Endothelial cell of umbilical vein (primary cell): Measurements from ENCODE around the gene CIAO3. TPM values are rescaled to one million over a fixed set of nuclear protein-coding genes. Genes with fewer than 3 reads are reported as not detected.

Experiments used
- BruUV-seq: library from RNA; stranded (reverse); fragments of 400-500 nt; replicated peaks from 2 replicates; lab custom pipeline; 2021; lab: Mats Ljungman, UMichigan
- CTCF ChIA-PET: fragments of 300-600, 350-600 bp; sonication (Branson Sonifier 250); formaldehyde crosslinking; loops from one replicate; lab custom pipeline; 2021; ENCODE audit warnings: antibody characterized with exemption, inconsistent platforms; lab: Charles Lee
- POLR2A ChIA-PET: fragments of 300-600, 350-600 bp; sonication (Branson Sonifier 250); formaldehyde crosslinking; loops from one replicate; lab custom pipeline; 2021; ENCODE audit warnings: antibody characterized with exemption, inconsistent platforms; lab: Charles Lee
- DNase-seq: peaks from one replicate; pipeline ENCODE4 v3.0.0-alpha.2; 2011; ENCODE audit warnings: low read depth, low spot score
- FAIRE-seq: peaks from 2 replicates; lab custom pipeline; 2011; peaks lifted over from hg19 to GRCh38; lab: Jason Lieb, UNC
- H2AFZ ChIP-seq: 2 replicates; pipeline ENCODE4 v1.6.0; 2012; ENCODE audit warnings: low read depth, low read length, control low read depth, inconsistent platforms
- H3K27ac ChIP-seq: 2 replicates; pipeline ENCODE4 v1.5.1; 2011; ENCODE audit warnings: low read depth, mild to moderate bottlenecking, control low read depth, low read length, moderate library complexity; ENCODE audit not compliant: insufficient read depth
- H3K27me3 ChIP-seq, 2 experiments: 2 replicates each; pipeline versions ENCODE4 v1.6.0 to v1.6.1; 2011; ENCODE audit warnings: low read length in 2 of 2, mixed read lengths in 1 of 2; ENCODE audit not compliant: control insufficient read depth in 2 of 2, insufficient read depth in 2 of 2
- H3K36me3 ChIP-seq, 2 experiments: 2 replicates in 1 of 2; 3 replicates in 1 of 2; pipeline ENCODE4 v1.5.1; 2011; ENCODE audit warnings: low read length in 2 of 2, mild to moderate bottlenecking in 1 of 2, moderate library complexity in 1 of 2; ENCODE audit not compliant: control insufficient read depth in 2 of 2, insufficient read depth in 2 of 2; ENCODE audit errors: extremely low read depth in 1 of 2
- H3K4me1 ChIP-seq: 3 replicates; pipeline ENCODE4 v1.5.1; 2011; ENCODE audit warnings: mild to moderate bottlenecking, low read length; ENCODE audit not compliant: control insufficient read depth, insufficient read depth; ENCODE audit errors: extremely low read depth
- H3K4me2 ChIP-seq: 2 replicates; pipeline ENCODE4 v1.6.1; 2011; ENCODE audit warnings: low read length, control low read depth, mixed read lengths; ENCODE audit not compliant: insufficient read depth
- H3K4me3 ChIP-seq, 3 experiments: fragments of 200-600 bp in 1 of 3; sonication (generic), shearing (Covaris generic) in 1 of 3; replicated peaks in 1 of 3; 2 replicates each; pipeline ENCODE4 v1.5.1; 2011 to 2016; ENCODE audit warnings: control low read depth in 3 of 3, low read length in 3 of 3, mild to moderate bottlenecking in 2 of 3, inconsistent platforms in 1 of 3, low read depth in 1 of 3, moderate library complexity in 1 of 3; ENCODE audit not compliant: insufficient read depth in 1 of 3
- H3K79me2 ChIP-seq: 2 replicates; pipeline ENCODE4 v1.6.0; 2012; ENCODE audit warnings: low read length, inconsistent platforms; ENCODE audit not compliant: control insufficient read depth, insufficient read depth
- H3K9ac ChIP-seq: replicated peaks from 2 replicates; pipeline ENCODE3; 2011; ENCODE audit warnings: low read length, control low read depth; ENCODE audit not compliant: insufficient read depth; ENCODE audit errors: extremely low read depth
- H3K9me1 ChIP-seq: replicated peaks from 3 replicates; pipeline ENCODE4 v1.6.0; 2011; ENCODE audit warnings: mild to moderate bottlenecking, low read length; ENCODE audit not compliant: control insufficient read depth, insufficient read depth; ENCODE audit errors: extremely low read depth
- H3K9me3 ChIP-seq: replicated peaks from 2 replicates; pipeline ENCODE4 v1.5.1; 2012; ENCODE audit warnings: low read length, inconsistent platforms; ENCODE audit not compliant: control insufficient read depth, insufficient read depth
- H4K20me1 ChIP-seq: replicated peaks from 2 replicates; pipeline ENCODE3; 2011; ENCODE audit warnings: mild to moderate bottlenecking, low read length; ENCODE audit not compliant: control insufficient read depth, insufficient read depth; ENCODE audit errors: extremely low read depth
- CTCF ChIP-seq, 2 donors: IDR thresholded peaks; 1 replicate in 1 of 2; 2 replicates in 1 of 2; pipeline ENCODE4 v1.5.1; 2011; ENCODE audit warnings: low read length in 2 of 2, mild to moderate bottlenecking in 2 of 2, moderate library complexity in 2 of 2, control low read depth in 1 of 2, inconsistent platforms in 1 of 2, low read depth in 1 of 2; ENCODE audit not compliant: insufficient read depth in 1 of 2; ENCODE audit errors: extremely low read depth in 1 of 2
- EZH2 ChIP-seq: IDR thresholded peaks from 2 replicates; pipeline ENCODE4 v1.6.1; 2012; ENCODE audit warnings: borderline replicate concordance, low read depth, mild to moderate bottlenecking, moderate library complexity, low read length, inconsistent platforms; ENCODE audit not compliant: severe bottlenecking
- FOS ChIP-seq: IDR thresholded peaks from 2 replicates; pipeline ENCODE4 v1.6.1; 2011; ENCODE audit warnings: mild to moderate bottlenecking, low read length, moderate library complexity, borderline replicate concordance; ENCODE audit not compliant: insufficient read depth
- GATA2 ChIP-seq: IDR thresholded peaks from 2 replicates; pipeline ENCODE4 v1.7.0; 2011; ENCODE audit warnings: low read depth, mild to moderate bottlenecking, moderate library complexity, mixed read lengths, low read length; ENCODE audit not compliant: insufficient read length, insufficient read depth
- JUN ChIP-seq: IDR thresholded peaks from 2 replicates; pipeline ENCODE4 v1.6.1; 2011; ENCODE audit warnings: borderline replicate concordance, low read depth; ENCODE audit not compliant: insufficient read length, insufficient read depth
- MAX ChIP-seq: IDR thresholded peaks from 2 replicates; pipeline ENCODE4 v1.6.1; 2011; ENCODE audit not compliant: insufficient read depth, insufficient read length
- MYC ChIP-seq: IDR thresholded peaks from one replicate; pipeline ENCODE4 v1.6.1; 2011; ENCODE audit warnings: mild to moderate bottlenecking, low read depth, low read length
- POLR2A ChIP-seq: IDR thresholded peaks from 2 replicates; pipeline ENCODE4 v1.6.1; 2012; ENCODE audit warnings: low read depth, mild to moderate bottlenecking, control low read depth, low read length
- POLR2AphosphoS5 ChIP-seq: IDR thresholded peaks from 2 replicates; pipeline ENCODE4 v1.6.1; 2012; ENCODE audit warnings: low read depth, mild to moderate bottlenecking, control low read depth, low read length, moderate library complexity; ENCODE audit not compliant: insufficient read depth
- dilution Hi-C: fragments of 300-500 bp; cut with MboI; formaldehyde crosslinking; loops from one replicate; pipeline ENCODE4 v1.15.0; 2019; ENCODE audit warnings: low sequenced_read_pairs; ENCODE audit not compliant: extremely low pct_ligation_motif_present
- intact Hi-C: fragments of 100-400 bp; cut with micrococcal nuclease; formaldehyde crosslinking; loops from one replicate; pipeline ENCODE4 v1.10.0; 2022
- polyA plus RNA-seq, 4 experiments: library from polyadenylated mRNA; depleted of rRNA in 3 of 4; stranded (reverse) in 3 of 4; unstranded in 1 of 4; fragments of >200 nt; gene quantifications; 2 replicates each; pipeline versions ENCODE4 v1.2.1 to v1.2.3, GENCODE V29; 2011 to 2012; ENCODE audit warnings: missing spikeins in 1 of 4
- total RNA-seq: library from RNA; stranded (reverse); gene quantifications from 2 replicates; pipeline ENCODE4 v1.2.3, GENCODE V29; 2021

The CIAO3 gene
- total and polyA plus RNA-seq, 2 donors (not counting 3 experiments of a cell fraction or from before 2014, with no cell fraction given), result 23.1 to 33.8 TPM

- no peaks in the 10 kb centered on the region for H3K9me3 ChIP-seq
- intact Hi-C loops, result loop anchor here (5.0 kb wide), 1 partner anchor 45 kb away; the partner anchor contains the start of gene CIAO3
- H2AFZ ChIP-seq, result no peak overlapping the region
- H3K27me3 ChIP-seq, result no peaks in the 10 kb centered on the region
- POLR2A ChIA-PET, result no interaction called here
- H3K79me2 ChIP-seq, result peaks cover 26% of the 10 kb centered on the region
- no peak overlapping the region for H3K27ac ChIP-seq
- BruUV-seq, result no TSS peak
- H3K4me2 ChIP-seq, result peak overlapping the region; percentile 39
- H3K36me3 ChIP-seq, result peaks cover 2 to 6% of the 10 kb centered on the region in 2 experiments
- H3K9ac ChIP-seq, result peak overlapping the region; percentile 65
- no peaks in the 10 kb centered on the region for H3K9me1 ChIP-seq
- dilution Hi-C loops, result no loop called here
- H4K20me1 ChIP-seq, result no peaks in the 10 kb centered on the region
- H3K4me1 ChIP-seq, result peaks cover 13% of the 10 kb centered on the region
- peak overlapping the region; percentile 64 to 92 (median 75) for H3K4me3 ChIP-seq
- FAIRE-seq, result no peak
- peak; percentile 7 for DNase-seq
- CTCF ChIA-PET, result interaction anchor here (1.2 to 5.8 kb wide), 3 partner anchors 65 to 269 kb away, joined by 4 to 67 read pairs (median 19); no protein-coding TSS in a partner anchor
- TF ChIP-seq MYC, result no peak
- no peak for TF ChIP-seq FOS
- no peak for TF ChIP-seq CTCF (IDR thresholded peaks at IDR 0.05; ENCODE audit: extremely low read depth in 1 of 2, insufficient read depth in 1 of 2, low read depth in 1 of 2, low read length in 2 of 2)
- TF ChIP-seq JUN, result no peak
- no peak for TF ChIP-seq GATA2
- no peak for TF ChIP-seq POLR2A
- TF ChIP-seq POLR2AphosphoS5, result no peak
- TF ChIP-seq MAX, result no peak
- TF ChIP-seq EZH2, result no peak
Measured at GRCh38 chr16:787321-787966, 46.6 kb upstream of the CIAO3 start.
